HEK293T (cell line): ENCODE data around the gene AMY1A.
"Not testable (repeated sequence)": the region's sequence is repeated elsewhere in the genome, so short reads cannot be mapped to it uniquely, and the experiment has no call there.

ENCODE experiments used
- ARNT ChIP-seq: fragments of 450-650 bp; IDR thresholded peaks from 2 replicates; pipeline ENCODE4 v1.6.1; 2017; ENCODE audit warnings: mild to moderate bottlenecking
- BHLHE40 ChIP-seq: fragments of 450-650 bp; IDR thresholded peaks from 2 replicates; pipeline ENCODE4 v1.6.1; 2016; ENCODE audit warnings: mild to moderate bottlenecking, moderate library complexity, borderline replicate concordance
- ELF4 ChIP-seq: fragments of 450-650 bp; IDR thresholded peaks from 2 replicates; pipeline ENCODE4 v1.6.1; 2017; ENCODE audit warnings: antibody characterized with exemption
- FOXA1 ChIP-seq: fragments of 450-650 bp; IDR thresholded peaks from 2 replicates; pipeline ENCODE4 v1.6.1; 2016; ENCODE audit warnings: mild to moderate bottlenecking
- FOXK2 ChIP-seq: fragments of 450-650 bp; IDR thresholded peaks from 2 replicates; pipeline ENCODE4 v1.6.1; 2016; ENCODE audit warnings: mild to moderate bottlenecking
- FOXM1 ChIP-seq: fragments of 450-650 bp; IDR thresholded peaks from 2 replicates; pipeline ENCODE4 v1.6.1; 2017; ENCODE audit warnings: mild to moderate bottlenecking, borderline replicate concordance
- HDGF ChIP-seq: fragments of 450-650 bp; IDR thresholded peaks from 2 replicates; pipeline ENCODE4 v1.6.1; 2017; ENCODE audit warnings: antibody characterized with exemption, borderline replicate concordance
- L3MBTL2 ChIP-seq: fragments of 450-650 bp; conservative IDR thresholded peaks from 2 replicates; pipeline ENCODE4 v1.6.1; 2016; ENCODE audit warnings: mild to moderate bottlenecking
- LEF1 ChIP-seq: fragments of 450-650 bp; IDR thresholded peaks from 2 replicates; pipeline ENCODE4 v1.6.1; 2017; ENCODE audit warnings: mild to moderate bottlenecking, borderline replicate concordance
- NFRKB ChIP-seq: fragments of 450-650 bp; IDR thresholded peaks from 2 replicates; pipeline ENCODE4 v1.6.1; 2016; ENCODE audit warnings: mild to moderate bottlenecking, moderate library complexity
- SP1 ChIP-seq: fragments of 450-650 bp; IDR thresholded peaks from 2 replicates; pipeline ENCODE4 v1.6.1; 2017
- SUZ12 ChIP-seq: fragments of 450-650 bp; IDR thresholded peaks from 2 replicates; pipeline ENCODE4 v1.6.1; 2016; ENCODE audit warnings: mild to moderate bottlenecking
- ZNF384 ChIP-seq: fragments of 450-650 bp; IDR thresholded peaks from 2 replicates; pipeline ENCODE4 v1.6.1; 2016

DNA sequence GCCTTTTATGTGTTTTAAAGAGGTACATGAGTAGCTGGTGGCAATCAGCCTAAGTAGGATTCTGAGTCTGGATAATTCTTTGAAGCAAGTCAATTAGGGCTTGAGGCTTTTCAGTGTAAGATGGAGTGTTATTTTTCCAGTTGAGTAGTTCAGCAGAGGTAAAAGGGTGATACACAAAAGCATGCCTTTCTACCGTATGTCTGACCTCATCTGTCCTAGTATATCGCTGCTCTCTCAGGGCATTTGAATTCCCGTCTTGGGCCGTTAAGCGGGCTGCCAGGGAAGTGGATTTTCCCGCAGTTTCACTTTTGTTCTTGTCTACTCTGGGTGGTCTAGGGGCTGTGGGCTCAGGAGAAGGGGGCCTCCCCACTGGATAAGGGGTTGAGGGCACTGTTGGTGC lies 1.4 kb upstream of the AMY1A start:
- TF ChIP-seq BHLHE40, L3MBTL2, FOXM1, SP1, NFRKB, FOXK2, ZNF384, LEF1, FOXA1, SUZ12, HDGF, ELF4, ARNT: not testable (repeated sequence)
